ENCODE results near the gene ATF7IP2.
"Not testable (repeated sequence)": the region's sequence is repeated elsewhere in the genome, so short reads cannot be mapped to it uniquely, and the experiment has no call there.

DNA sequence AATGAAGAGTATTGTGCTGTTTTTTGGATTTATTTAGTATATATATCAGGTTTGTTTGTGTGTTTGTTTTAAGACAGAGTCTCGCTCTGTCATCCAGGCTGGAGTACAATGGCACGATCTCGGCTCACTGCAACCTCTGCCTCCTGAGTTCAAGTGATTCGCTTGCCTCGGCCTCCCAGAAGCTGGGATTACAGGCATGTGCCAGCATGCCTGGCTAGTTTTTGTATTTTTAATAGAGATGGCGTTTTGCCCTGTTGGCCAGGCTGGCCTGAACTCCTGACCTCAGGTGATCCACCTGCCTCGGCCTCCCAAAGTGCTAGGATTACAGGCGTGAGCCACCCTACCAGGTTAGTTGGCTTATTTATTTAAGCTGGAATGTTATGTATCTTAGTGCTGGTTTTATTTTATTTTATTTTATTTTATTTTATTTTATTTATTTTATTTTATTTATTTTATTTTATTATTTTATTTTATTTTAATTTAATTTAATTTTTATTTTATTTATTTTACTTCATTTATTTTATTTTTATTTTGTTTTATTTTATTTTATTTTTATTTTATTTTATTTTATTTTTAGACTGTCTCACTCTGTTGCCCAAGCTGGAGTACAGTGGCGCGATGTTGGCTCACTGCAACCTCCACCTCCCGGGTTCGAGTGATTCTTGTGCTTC lies 43.6 kb downstream of the ATF7IP2 start:
- TF ChIP-seq, protein P1, sequence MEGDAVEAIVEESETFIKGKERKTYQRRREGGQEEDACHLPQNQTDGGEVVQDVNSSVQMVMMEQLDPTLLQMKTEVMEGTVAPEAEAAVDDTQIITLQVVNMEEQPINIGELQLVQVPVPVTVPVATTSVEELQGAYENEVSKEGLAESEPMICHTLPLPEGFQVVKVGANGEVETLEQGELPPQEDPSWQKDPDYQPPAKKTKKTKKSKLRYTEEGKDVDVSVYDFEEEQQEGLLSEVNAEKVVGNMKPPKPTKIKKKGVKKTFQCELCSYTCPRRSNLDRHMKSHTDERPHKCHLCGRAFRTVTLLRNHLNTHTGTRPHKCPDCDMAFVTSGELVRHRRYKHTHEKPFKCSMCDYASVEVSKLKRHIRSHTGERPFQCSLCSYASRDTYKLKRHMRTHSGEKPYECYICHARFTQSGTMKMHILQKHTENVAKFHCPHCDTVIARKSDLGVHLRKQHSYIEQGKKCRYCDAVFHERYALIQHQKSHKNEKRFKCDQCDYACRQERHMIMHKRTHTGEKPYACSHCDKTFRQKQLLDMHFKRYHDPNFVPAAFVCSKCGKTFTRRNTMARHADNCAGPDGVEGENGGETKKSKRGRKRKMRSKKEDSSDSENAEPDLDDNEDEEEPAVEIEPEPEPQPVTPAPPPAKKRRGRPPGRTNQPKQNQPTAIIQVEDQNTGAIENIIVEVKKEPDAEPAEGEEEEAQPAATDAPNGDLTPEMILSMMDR (conservative IDR thresholded peaks at IDR 0.05): not testable (repeated sequence)
- TF ChIP-seq EZH2 (IDR thresholded peaks at IDR 0.05; ENCODE audit: low read depth): not testable (repeated sequence)

All from PC-9 (cell line).